Measurements from ENCODE around the gene IMMP2L. TPM values are rescaled to one million over a fixed set of nuclear protein-coding genes. Genes with fewer than 3 reads are reported as not detected.
"Not testable (repeated sequence)": the region's sequence is repeated elsewhere in the genome, so short reads cannot be mapped to it uniquely, and the experiment has no call there.

The IMMP2L gene
- total RNA-seq, 1 donor from 2014 or later = 31.9 TPM

DNA sequence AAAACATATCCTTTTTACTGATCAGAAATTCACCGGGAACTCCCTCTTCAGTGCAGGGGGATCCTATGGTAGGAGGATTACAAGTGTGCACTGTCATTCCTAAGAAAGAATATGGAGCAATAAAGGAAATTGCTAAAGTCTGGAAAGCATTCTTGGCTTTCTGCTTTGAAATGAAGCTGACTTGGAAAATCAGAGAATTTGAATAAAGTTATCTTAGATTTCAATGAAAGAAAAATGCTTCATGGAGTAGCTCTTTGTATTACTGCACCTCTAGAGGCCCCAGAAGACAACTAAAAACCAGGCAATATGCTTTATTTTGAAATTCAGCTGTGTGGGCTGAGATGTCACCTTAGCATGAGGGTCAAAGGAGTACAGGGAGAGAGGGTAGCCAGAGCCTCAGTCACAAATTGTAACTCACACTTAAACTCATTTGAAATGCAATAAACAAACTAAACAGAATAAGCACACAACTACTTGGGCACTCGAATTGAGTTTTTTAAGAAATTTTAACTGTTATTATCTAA is 102.5 kb downstream of the IMMP2L start:
- POLR2A ChIA-PET = no interaction called here
- no peaks in the 10 kb centered on the region for H3K9me3 Mint-ChIP-seq
- no peaks in the 10 kb centered on the region for H3K36me3 Mint-ChIP-seq (ENCODE audit: low read depth)
- H3K4me3 Mint-ChIP-seq = no peak overlapping the region
- intact Hi-C loops (cut with micrococcal nuclease) = no loop called here
- no peak overlapping the region for H3K27ac Mint-ChIP-seq
- DNase-seq (no peak), ATAC-seq (ENCODE audit: low read depth) (no peak)
- TF ChIP-seq, protein P1, sequence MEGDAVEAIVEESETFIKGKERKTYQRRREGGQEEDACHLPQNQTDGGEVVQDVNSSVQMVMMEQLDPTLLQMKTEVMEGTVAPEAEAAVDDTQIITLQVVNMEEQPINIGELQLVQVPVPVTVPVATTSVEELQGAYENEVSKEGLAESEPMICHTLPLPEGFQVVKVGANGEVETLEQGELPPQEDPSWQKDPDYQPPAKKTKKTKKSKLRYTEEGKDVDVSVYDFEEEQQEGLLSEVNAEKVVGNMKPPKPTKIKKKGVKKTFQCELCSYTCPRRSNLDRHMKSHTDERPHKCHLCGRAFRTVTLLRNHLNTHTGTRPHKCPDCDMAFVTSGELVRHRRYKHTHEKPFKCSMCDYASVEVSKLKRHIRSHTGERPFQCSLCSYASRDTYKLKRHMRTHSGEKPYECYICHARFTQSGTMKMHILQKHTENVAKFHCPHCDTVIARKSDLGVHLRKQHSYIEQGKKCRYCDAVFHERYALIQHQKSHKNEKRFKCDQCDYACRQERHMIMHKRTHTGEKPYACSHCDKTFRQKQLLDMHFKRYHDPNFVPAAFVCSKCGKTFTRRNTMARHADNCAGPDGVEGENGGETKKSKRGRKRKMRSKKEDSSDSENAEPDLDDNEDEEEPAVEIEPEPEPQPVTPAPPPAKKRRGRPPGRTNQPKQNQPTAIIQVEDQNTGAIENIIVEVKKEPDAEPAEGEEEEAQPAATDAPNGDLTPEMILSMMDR (IDR thresholded peaks at IDR 0.05) = no peak
- no peaks in the 10 kb centered on the region for H3K4me1 Mint-ChIP-seq
- CTCF ChIA-PET = interaction anchor here (0.9 kb wide), 1 partner anchor 271 kb away, joined by 3 read pairs; no protein-coding TSS in a partner anchor
- H3K27me3 Mint-ChIP-seq = no peaks in the 10 kb centered on the region

DNA sequence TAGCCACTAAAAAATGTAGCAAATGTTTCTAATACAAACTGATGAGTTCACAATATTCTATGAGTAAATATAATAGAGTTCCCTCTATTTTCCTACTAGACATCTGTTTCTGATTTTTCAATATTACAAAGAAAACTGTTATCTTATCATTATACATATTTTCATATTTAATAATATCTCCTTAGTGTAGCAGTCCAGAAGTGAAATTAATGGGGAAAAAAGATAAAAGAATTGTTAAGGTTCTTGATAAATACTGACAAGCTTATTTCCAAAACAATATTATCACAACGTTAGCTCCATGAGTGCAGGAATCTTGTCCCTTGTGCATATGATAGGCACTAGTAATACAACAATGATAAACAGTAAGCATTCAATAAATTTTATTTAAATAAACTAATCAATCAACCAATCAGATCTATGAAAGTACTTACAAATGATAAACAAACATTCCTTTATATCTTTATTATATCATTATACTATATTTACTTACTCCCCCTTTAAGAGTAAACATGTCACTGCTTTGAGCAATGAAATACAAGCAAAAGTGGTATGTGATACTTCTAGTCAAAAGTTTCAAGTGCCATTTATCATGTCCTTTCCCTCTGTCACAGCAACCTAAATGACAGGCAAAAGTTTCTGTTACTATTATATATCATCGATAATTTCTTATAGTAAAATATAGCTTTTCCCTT is 103.1 kb downstream of the IMMP2L start:
- no peak overlapping the region for H3K27ac Mint-ChIP-seq
- ChIA-PET POLR2A (no interaction called here), CTCF (interaction anchor here (0.9 kb wide), 1 partner anchor 271 kb away, joined by 3 read pairs; no protein-coding TSS in a partner anchor)
- H3K4me1 Mint-ChIP-seq = no peaks in the 10 kb centered on the region
- H3K27me3 Mint-ChIP-seq = no peaks in the 10 kb centered on the region
- H3K9me3 Mint-ChIP-seq = no peaks in the 10 kb centered on the region
- intact Hi-C loops (cut with micrococcal nuclease) = no loop called here
- ATAC-seq (ENCODE audit: low read depth) (no peak), DNase-seq (no peak)
- no peak overlapping the region for H3K4me3 Mint-ChIP-seq
- no peaks in the 10 kb centered on the region for H3K36me3 Mint-ChIP-seq (ENCODE audit: low read depth)
- TF ChIP-seq, protein P1 (IDR thresholded peaks at IDR 0.05) = no peak

DNA sequence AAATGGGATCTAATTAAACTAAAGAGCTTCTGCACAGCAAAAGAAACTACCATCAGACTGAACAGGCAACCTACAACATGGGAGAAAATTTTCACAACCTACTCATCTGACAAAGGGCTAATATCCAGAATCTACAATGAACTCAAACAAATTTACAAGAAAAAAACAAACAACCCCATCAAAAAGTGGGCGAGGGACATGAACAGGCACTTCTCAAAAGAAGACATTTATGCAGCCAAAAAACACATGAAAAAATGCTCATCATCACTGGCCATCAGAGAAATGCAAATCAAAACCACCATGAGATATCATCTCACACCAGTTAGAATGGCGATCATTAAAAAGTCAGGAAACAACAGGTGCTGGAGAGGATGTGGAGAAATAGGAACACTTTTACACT is 111.6 kb downstream of the IMMP2L start:
- H3K27ac Mint-ChIP-seq, H3K9me3 Mint-ChIP-seq: not testable (repeated sequence)

DNA sequence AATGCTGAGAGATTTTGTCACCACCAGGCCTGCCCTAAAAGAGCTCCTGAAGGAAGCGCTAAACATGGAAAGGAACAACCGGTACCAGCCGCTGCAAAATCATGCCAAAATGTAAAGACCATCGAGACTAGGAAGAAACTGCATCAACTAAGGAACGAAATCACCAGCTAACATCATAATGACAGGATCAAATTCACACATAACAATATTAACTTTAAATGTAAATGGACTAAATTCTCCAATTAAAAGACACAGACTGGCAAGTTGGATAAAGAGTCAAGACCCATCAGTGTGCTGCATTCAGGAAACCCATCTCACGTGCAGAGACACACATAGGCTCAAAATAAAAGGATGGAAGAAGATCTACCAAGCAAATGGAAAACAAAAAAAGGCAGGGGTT is 114.8 kb downstream of the IMMP2L start:
- H3K4me1 Mint-ChIP-seq; ATAC-seq (ENCODE audit: low read depth); POLR2A ChIA-PET; intact Hi-C loops (cut with micrococcal nuclease); DNase-seq; CTCF ChIA-PET; H3K27me3 Mint-ChIP-seq; H3K36me3 Mint-ChIP-seq (ENCODE audit: low read depth); H3K27ac Mint-ChIP-seq; H3K4me3 Mint-ChIP-seq; H3K9me3 Mint-ChIP-seq: not testable (repeated sequence)

More for the DNA sequence above, 111.6 kb downstream of the IMMP2L start:
- DNase-seq; CTCF ChIA-PET; H3K27me3 Mint-ChIP-seq; H3K4me1 Mint-ChIP-seq; H3K36me3 Mint-ChIP-seq (ENCODE audit: low read depth); intact Hi-C loops (cut with micrococcal nuclease); POLR2A ChIA-PET; ATAC-seq (ENCODE audit: low read depth); H3K4me3 Mint-ChIP-seq: not testable (repeated sequence)

DNA sequence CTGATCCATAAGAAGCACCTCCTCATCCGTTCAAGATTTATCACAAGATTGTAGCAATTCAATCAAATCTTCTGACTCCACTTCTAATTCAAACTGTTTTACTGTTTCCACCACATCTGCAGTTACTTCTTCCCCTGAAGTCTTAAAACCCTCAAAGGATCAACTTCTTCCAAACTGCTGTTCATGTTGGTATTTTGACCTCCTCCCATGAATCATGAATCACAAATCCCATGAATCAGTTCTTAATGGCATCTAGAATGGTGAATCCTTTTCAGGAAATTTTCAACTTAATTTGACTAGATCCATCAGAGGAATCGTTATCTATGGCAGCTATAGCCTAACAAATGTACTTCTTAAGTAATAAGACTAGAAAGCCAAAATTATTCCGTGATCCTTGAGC is 122.3 kb downstream of the IMMP2L start:
- H3K27me3 Mint-ChIP-seq = no peaks in the 10 kb centered on the region
- peaks cover 8% of the 10 kb centered on the region for H3K9me3 Mint-ChIP-seq
- intact Hi-C loops (cut with micrococcal nuclease) = no loop called here
- POLR2A ChIA-PET = no interaction called here
- no peak overlapping the region for H3K27ac Mint-ChIP-seq
- TF ChIP-seq, protein P1 (IDR thresholded peaks at IDR 0.05) = no peak
- CTCF ChIA-PET = no interaction called here
- H3K4me1 Mint-ChIP-seq = no peaks in the 10 kb centered on the region
- peaks cover 8% of the 10 kb centered on the region for H3K36me3 Mint-ChIP-seq (ENCODE audit: low read depth)
- no peak for ATAC-seq (ENCODE audit: low read depth)
- H3K4me3 Mint-ChIP-seq = no peak overlapping the region
- no peak for DNase-seq

DNA sequence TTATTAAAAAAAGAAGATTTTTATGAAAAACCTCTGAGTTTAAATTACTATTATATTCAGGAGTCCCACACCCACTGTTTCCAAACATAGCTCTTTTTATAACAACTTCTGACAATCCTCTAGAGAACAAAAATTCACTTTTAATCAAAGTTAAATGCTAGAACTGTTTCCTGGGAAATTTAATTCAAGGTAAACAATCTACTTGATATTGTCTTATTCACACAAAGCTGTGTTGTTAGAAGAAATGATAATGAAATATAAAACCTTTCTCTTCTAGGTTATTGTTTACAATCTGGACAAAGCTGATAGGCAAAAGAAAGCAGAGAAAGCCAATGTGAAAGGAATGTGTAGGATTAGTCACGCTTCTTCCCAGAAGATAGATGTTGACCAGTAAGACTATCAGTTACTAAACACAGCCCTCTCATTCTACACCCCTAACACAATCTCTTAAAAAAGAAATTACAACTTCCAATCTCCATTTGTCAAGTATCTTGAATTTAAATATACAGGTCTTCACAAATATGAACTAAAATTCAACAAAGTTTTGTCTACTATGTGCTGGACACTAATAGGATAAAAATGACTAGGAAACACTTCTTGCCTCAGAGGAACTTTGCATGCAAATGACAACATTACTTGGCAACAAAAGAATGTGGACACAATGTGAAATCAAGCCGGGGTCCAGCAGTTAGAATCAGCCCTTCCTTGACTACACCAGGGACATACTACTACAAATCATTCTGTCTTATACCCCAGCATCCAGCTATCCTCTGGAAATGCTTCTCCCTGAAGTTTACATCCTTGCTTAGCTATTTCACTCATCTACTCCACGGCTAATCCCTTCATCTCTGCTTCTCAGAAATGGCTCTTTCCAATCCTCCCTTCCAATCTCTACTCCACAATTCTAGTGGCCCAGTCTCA is 123.7 kb downstream of the IMMP2L start:
- intact Hi-C loops (cut with micrococcal nuclease) = no loop called here

More for the DNA sequence above, 123.7 kb downstream of the IMMP2L start:
- ChIA-PET POLR2A (no interaction called here), CTCF (no interaction called here)
- H3K27ac Mint-ChIP-seq = no peak overlapping the region
- no peaks in the 10 kb centered on the region for H3K4me1 Mint-ChIP-seq
- ATAC-seq (ENCODE audit: low read depth) (no peak), DNase-seq (no peak)
- no peak overlapping the region for H3K4me3 Mint-ChIP-seq
- H3K9me3 Mint-ChIP-seq = peaks cover 17% of the 10 kb centered on the region
- TF ChIP-seq, protein P1 (IDR thresholded peaks at IDR 0.05) = no peak
- no peaks in the 10 kb centered on the region for H3K27me3 Mint-ChIP-seq
- H3K36me3 Mint-ChIP-seq (ENCODE audit: low read depth) = peaks cover 11% of the 10 kb centered on the region
